Measurements from ENCODE around the gene NDFIP2.

DNA sequence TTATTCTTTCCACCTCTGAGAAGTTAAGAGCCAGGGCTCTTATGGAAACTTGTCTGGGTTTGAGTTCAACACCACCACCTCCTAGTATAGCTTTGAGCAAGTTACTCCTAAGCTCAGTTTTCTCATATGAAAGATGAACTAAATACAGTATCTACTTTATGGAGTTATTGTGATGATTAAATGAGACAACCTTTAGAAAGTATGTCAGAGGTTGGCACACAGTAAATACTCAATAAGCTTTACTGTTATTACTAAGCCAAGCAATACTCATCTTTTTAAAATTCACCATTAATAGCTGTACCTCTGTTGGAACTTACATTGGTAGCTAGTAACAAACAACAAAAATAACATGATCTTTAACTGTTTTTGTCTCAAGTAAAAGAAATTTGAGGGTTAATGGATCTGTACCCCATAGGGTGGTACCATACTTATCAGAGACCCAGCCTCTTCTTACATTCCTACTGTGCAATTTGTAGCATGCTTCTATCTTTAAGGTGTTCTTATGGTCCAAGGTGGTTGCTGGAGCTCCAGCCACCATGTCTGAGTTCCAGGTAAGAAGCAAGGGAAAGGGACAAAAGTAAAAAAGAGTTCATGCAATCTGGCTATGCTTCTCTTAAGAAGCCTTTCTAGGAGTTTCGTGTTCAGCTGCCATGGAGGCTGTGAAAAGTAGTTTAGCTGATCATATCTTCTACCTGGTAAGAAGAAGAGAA lies 24.1 kb upstream of the NDFIP2 start:
- TF ChIP-seq CTCF (conservative IDR thresholded peaks at IDR 0.05; ENCODE audit: low read depth in 2 of 2) (no peak), POLR2AphosphoS5 (IDR thresholded peaks at IDR 0.05; ENCODE audit: low read depth) (no peak)

All from GM23338 (cell line).